ENCODE measurements around the gene RTP3.
A peak's percentile ranks its signal among the peaks of the same experiment; 100 is the strongest.

RTP3 gene

DNA sequence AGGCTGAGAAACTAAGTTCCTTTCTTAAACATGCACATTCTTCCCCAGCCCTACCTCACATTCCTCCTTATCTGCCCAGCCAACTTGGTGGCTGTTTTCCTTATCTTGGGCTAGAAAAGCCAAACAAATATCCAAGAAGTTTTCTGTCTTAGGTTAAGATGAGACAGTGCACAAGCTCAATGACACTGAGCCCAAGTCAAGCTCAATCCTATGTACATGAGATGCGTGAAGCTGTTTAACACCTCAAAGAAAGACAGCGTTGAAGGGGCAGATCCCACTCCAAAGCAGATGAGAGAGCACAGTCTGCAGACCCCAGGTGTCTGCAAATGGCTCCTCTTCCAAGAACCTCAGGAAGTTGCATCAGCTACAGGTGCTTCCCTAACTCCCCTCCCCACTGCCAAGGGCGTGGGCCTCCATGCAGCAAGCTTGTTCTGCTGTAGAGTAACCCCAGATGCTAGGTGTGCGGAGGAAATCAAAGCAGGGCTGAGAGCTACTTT lies 51.7 kb downstream of the RTP3 start:
- DNase-seq, result peak; percentile 17

DNA sequence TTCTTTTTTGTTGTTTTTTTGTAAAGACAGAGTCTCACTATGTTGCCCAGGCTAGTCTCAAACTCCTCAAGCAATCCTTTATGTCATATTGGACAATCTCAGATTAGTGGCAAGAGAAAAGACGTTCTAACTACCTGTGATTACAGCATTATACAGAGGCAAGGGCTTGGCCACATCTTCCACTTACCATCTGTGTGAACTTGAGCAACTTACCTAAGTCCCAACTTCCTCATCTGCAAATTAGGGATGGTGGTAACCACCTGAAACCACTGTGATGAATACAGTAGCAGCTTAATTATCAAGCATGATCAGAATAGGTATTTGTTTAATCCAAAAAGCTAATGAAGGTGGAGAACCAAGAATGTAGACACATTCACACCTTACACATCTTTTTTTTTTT lies 52.2 kb downstream of the RTP3 start:
- DNase-seq, result no peak
